Fibroblast of the aortic adventitia (primary cell): ENCODE data around the gene HP1BP3. TPM values are rescaled to one million over a fixed set of nuclear protein-coding genes. Genes with fewer than 3 reads are reported as not detected.

Source experiments
- DNase-seq: peaks from one replicate; pipeline ENCODE4 v3.0.0-alpha.2; 2010; ENCODE audit warnings: low read depth
- H3K4me3 ChIP-seq: 2 replicates; pipeline ENCODE4 v1.5.1; 2011; ENCODE audit warnings: low read depth, mild to moderate bottlenecking, control low read depth, low read length, moderate library complexity
- total RNA-seq: library from RNA; depleted of rRNA; stranded (reverse); fragments of >200 nt; gene quantifications from 2 replicates; pipeline ENCODE4 v1.2.3, GENCODE V29; 2012; ENCODE audit warnings: low replicate concordance
- TF ChIP-seq, protein P1 (sequence below): IDR thresholded peaks from 2 replicates; pipeline ENCODE4 v1.5.1; 2011; ENCODE audit warnings: mild to moderate bottlenecking, low read length, control low read depth, inconsistent platforms; ENCODE audit not compliant: insufficient read depth

Gene HP1BP3
- total RNA-seq, 1 donor: 215 TPM

DNA sequence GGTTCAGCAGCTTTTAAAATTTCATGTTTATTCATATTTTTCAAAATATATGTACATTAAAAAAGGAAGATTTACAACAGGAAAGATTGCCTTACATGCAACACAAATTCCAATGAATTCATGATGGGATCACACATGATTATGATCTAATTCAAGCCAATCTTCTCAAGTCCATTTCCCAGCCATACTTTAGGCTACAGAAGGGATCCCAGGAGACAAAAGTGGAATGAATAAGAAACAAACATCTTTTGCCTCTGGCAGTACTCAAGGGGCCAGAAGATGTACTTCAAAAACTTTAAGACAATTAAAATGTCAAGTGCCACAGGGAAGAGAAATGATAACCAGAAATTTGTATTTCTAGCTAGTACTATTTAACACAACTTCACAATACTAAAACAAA lies 44.4 kb downstream of the HP1BP3 start:
- no peak for DNase-seq
- TF ChIP-seq, protein P1, sequence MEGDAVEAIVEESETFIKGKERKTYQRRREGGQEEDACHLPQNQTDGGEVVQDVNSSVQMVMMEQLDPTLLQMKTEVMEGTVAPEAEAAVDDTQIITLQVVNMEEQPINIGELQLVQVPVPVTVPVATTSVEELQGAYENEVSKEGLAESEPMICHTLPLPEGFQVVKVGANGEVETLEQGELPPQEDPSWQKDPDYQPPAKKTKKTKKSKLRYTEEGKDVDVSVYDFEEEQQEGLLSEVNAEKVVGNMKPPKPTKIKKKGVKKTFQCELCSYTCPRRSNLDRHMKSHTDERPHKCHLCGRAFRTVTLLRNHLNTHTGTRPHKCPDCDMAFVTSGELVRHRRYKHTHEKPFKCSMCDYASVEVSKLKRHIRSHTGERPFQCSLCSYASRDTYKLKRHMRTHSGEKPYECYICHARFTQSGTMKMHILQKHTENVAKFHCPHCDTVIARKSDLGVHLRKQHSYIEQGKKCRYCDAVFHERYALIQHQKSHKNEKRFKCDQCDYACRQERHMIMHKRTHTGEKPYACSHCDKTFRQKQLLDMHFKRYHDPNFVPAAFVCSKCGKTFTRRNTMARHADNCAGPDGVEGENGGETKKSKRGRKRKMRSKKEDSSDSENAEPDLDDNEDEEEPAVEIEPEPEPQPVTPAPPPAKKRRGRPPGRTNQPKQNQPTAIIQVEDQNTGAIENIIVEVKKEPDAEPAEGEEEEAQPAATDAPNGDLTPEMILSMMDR: no peak
- H3K4me3 ChIP-seq: no peak overlapping the region

DNA sequence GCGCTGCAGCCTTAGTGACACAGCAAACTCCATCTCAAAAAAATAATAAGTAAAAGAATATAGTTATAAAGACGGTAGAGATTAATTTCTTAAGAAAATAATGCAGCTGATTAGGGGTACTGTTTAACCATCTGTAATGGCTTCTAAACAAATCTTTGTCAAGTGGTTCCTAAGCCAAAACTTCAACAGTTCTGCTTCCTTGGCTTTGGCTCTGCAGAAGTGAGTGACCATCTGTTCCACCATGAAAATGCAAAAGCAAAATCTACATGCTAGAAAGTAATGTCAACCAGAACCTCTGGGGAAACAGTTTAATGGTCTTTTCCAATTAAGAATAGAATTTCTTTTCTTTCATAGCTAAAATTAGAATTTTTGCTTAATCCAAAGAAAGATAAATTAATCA lies 46.3 kb downstream of the HP1BP3 start:
- H3K4me3 ChIP-seq: no peak overlapping the region
- no peak for DNase-seq
- TF ChIP-seq, protein P1: no peak

- TF ChIP-seq, protein P1: no peak
- H3K4me3 ChIP-seq: no peak overlapping the region
- peak; percentile 84 for DNase-seq
Measured at GRCh38 chr1:20739225-20739624, 47.9 kb downstream of the HP1BP3 start.

DNA sequence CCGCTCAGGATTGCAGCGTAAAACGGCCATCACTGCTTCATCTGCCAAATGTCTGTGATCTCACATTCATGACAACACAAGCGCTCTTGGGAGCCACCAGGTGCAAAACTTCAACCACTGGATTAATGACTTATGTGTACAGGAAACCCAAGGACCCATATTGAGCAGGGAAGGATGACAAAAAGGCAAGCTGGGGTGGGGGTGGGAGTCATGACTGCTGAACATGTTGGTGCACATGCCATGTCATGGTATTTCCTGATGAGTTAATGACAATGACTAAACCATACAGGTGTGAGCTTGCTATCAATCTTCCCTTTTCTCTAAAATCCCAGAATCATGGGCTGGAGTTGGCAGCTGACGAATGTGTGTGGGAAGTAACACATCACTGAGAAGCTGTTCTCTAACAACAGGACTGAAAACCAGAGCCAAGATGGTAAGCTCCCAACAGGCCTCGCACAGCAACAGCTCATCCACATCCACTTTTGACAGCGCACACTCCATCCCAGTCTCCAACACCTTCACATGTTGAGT lies 51.5 kb downstream of the HP1BP3 start:
- H3K4me3 ChIP-seq: no peak overlapping the region
- DNase-seq: no peak
- TF ChIP-seq, protein P1: no peak

- H3K4me3 ChIP-seq: no peak overlapping the region
- TF ChIP-seq, protein P1: no peak
- DNase-seq: peak; percentile 14
Measured at GRCh38 chr1:20733360-20733975, 53.6 kb downstream of the HP1BP3 start.

- TF ChIP-seq, protein P1: peak; percentile 32
- DNase-seq: peak; percentile 99
- H3K4me3 ChIP-seq: peak within 1 kb of the TSS; percentile 70
Measured at GRCh38 chr1:20732588-20733359, 54.3 kb downstream of the HP1BP3 start, which contains the start of gene SH2D5. Gene SH2D5, minus strand, starts transcription at chr1:20732703. Its CDS starts 4,659 bp downstream, at chr1:20728044.
